HepG2 (cell line): ENCODE measurements around the gene NPBWR2. TPM values are rescaled to one million over a fixed set of nuclear protein-coding genes. Genes with fewer than 3 reads are reported as not detected.

Experiments
- CREB1 ChIP-seq, 2 experiments: fragments of 450-650 bp in 1 of 2; IDR thresholded peaks; 2 replicates each; pipeline ENCODE4 v1.6.1; 2016 to 2017; ENCODE audit warnings: control low read depth in 1 of 2, mild to moderate bottlenecking in 1 of 2, missing compliant biosample characterization in 1 of 2, missing genetic modification characterization in 1 of 2
- CREM ChIP-seq, 2 experiments: sonication (generic) in 1 of 2; formaldehyde crosslinking in 1 of 2; IDR thresholded peaks; 2 replicates each; pipeline versions ENCODE4 v1.4.0 to v1.6.1; 2016 to 2020; ENCODE audit warnings: antibody characterized with exemption in 1 of 2, mild to moderate bottlenecking in 1 of 2, missing genetic modification reagents in 1 of 2
- HMG20B ChIP-seq: conservative IDR thresholded peaks from 2 replicates; pipeline ENCODE4 v1.6.1; 2016; ENCODE audit warnings: missing genetic modification reagents, missing compliant biosample characterization
- KDM4B ChIP-seq: sonication (generic); formaldehyde crosslinking; IDR thresholded peaks from 2 replicates; pipeline ENCODE4 v1.4.0; 2020; ENCODE audit warnings: missing genetic modification reagents
- KLF16 ChIP-seq, 2 experiments: sonication (generic) in 1 of 2; formaldehyde crosslinking in 1 of 2; IDR thresholded peaks; 2 replicates each; pipeline versions ENCODE4 v1.6.1 to v1.8.0; 2016 to 2023; ENCODE audit warnings: missing genetic modification reagents in 2 of 2, missing compliant biosample characterization in 1 of 2
- MAF1 ChIP-seq: sonication (generic); formaldehyde crosslinking; IDR thresholded peaks from 2 replicates; pipeline ENCODE4 v1.5.0; 2020; ENCODE audit warnings: missing genetic modification reagents, borderline replicate concordance
- NCOA2 ChIP-seq: sonication (generic); formaldehyde crosslinking; IDR thresholded peaks from 2 replicates; pipeline ENCODE4 v1.8.0; 2022; ENCODE audit warnings: inconsistent platforms
- RBAK ChIP-seq: sonication (generic); formaldehyde crosslinking; IDR thresholded peaks from 2 replicates; pipeline ENCODE4 v1.5.1; 2020; ENCODE audit warnings: mild to moderate bottlenecking, missing genetic modification reagents
- TAF15 ChIP-seq: fragments of 200-400 bp; formaldehyde crosslinking; IDR thresholded peaks from one replicate; pipeline ENCODE4 v1.6.1; 2018; ENCODE audit warnings: mild to moderate bottlenecking, low read depth, low read length; ENCODE audit not compliant: poor library complexity, severe bottlenecking
- ZBTB8A ChIP-seq: sonication (generic); formaldehyde crosslinking; IDR thresholded peaks from 2 replicates; pipeline ENCODE4 v1.4.0; 2020; ENCODE audit warnings: mild to moderate bottlenecking, low read depth, missing genetic modification reagents, borderline replicate concordance
- ZNF235 ChIP-seq: sonication (generic); formaldehyde crosslinking; IDR thresholded peaks from 2 replicates; pipeline ENCODE4 v1.8.1; 2023; ENCODE audit warnings: mild to moderate bottlenecking, missing genetic modification reagents, borderline replicate concordance
- ZNF333 ChIP-seq: sonication (generic); formaldehyde crosslinking; IDR thresholded peaks from 2 replicates; pipeline ENCODE4 v1.4.0; 2020; ENCODE audit warnings: mild to moderate bottlenecking, missing genetic modification reagents, borderline replicate concordance
- ZNF639 ChIP-seq: conservative IDR thresholded peaks from 2 replicates; pipeline ENCODE4 v1.6.1; 2018; ENCODE audit warnings: missing genetic modification reagents
- ZNF766 ChIP-seq: sonication (generic); formaldehyde crosslinking; IDR thresholded peaks from 2 replicates; pipeline ENCODE4 v1.5.0; 2020; ENCODE audit warnings: missing genetic modification reagents, borderline replicate concordance
- ZNF891 ChIP-seq: sonication (generic); formaldehyde crosslinking; IDR thresholded peaks from 2 replicates; pipeline ENCODE4 v1.5.0; 2020; ENCODE audit warnings: mild to moderate bottlenecking, missing genetic modification reagents
- polyA plus RNA-seq, 8 experiments: library from polyadenylated mRNA; depleted of rRNA in 3 of 8; stranded (reverse) in 7 of 8; unstranded in 1 of 8; fragments of >200 nt; fragmentation: Illumina TruSeq in 4 of 8; extraction: Trizol in 4 of 8; gene quantifications; 2 replicates each; pipeline versions ENCODE4 v1.2.1 to v1.2.3, GENCODE V29; 2011 to 2016; ENCODE audit warnings: low read depth in 4 of 8, missing spikeins in 1 of 8, mixed read lengths in 1 of 8; ENCODE audit not compliant: insufficient read depth in 1 of 8
- total RNA-seq, 5 experiments: library from RNA; depleted of rRNA; stranded (reverse); fragments of >200 nt; fragmentation: Illumina TruSeq; extraction: Trizol; gene quantifications; 2 replicates each; pipeline ENCODE4 v1.2.3, GENCODE V29; 2016; ENCODE audit warnings: low read depth in 1 of 5
- TF ChIP-seq, protein P1 (sequence below), 2 experiments: sonication (generic) in 1 of 2; formaldehyde crosslinking in 1 of 2; IDR thresholded peaks; 2 replicates each; pipeline versions ENCODE4 v1.4.0 to v1.6.1; 2016 to 2020; ENCODE audit warnings: borderline replicate concordance in 1 of 2, low read depth in 1 of 2, mild to moderate bottlenecking in 1 of 2, missing genetic modification reagents in 1 of 2
- TF ChIP-seq, protein P2 (sequence below): sonication (generic); IDR thresholded peaks from 2 replicates; pipeline ENCODE4 v1.6.1; 2016; ENCODE audit warnings: low read depth, borderline replicate concordance
- TF ChIP-seq, protein P3 (sequence below): IDR thresholded peaks from 2 replicates; pipeline ENCODE4 v1.6.1; 2016; ENCODE audit warnings: low read depth
- TF ChIP-seq, protein P4 (sequence below): sonication (generic); formaldehyde crosslinking; IDR thresholded peaks from 2 replicates; pipeline ENCODE4 v1.8.1; 2023; ENCODE audit warnings: mild to moderate bottlenecking, inconsistent platforms, moderate library complexity, missing genetic modification reagents, borderline replicate concordance

NPBWR2 gene
- total and polyA plus RNA-seq, 2 of the 13 experiments (the other 11 are each of a cell fraction or from before 2014, with no cell fraction given): not detected

DNA sequence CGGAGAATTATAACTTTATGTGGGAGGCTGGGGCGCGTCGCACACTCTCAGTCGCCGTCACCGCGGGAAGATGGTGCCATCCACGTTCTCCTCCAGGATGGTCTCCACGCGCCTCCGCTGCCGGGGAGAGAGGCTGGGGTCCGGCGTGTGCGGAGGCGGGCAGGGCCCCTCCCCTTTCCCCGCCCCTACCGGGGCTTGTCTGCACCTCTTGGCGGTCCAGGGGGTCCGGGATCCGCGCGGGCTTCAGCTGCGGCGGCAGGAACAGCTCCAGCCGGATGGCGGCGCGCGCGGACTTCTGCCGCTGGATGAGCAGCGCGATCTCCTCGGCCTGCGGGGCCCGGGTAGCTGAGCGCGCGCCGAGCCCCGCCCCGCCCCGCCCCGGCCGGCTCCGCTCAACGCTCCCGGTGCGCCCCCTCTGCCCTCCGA, 24.0 kb downstream of the NPBWR2 start (continued):
- 0 out of 2 replicates have a peak, but pooled peaks have one; percentile 65 for TF ChIP-seq ZNF639
- TF ChIP-seq, protein P1, sequence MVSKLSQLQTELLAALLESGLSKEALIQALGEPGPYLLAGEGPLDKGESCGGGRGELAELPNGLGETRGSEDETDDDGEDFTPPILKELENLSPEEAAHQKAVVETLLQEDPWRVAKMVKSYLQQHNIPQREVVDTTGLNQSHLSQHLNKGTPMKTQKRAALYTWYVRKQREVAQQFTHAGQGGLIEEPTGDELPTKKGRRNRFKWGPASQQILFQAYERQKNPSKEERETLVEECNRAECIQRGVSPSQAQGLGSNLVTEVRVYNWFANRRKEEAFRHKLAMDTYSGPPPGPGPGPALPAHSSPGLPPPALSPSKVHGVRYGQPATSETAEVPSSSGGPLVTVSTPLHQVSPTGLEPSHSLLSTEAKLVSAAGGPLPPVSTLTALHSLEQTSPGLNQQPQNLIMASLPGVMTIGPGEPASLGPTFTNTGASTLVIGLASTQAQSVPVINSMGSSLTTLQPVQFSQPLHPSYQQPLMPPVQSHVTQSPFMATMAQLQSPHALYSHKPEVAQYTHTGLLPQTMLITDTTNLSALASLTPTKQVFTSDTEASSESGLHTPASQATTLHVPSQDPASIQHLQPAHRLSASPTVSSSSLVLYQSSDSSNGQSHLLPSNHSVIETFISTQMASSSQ (IDR thresholded peaks at IDR 0.05; ENCODE audit: low read depth): no peak
- TF ChIP-seq, protein P1 (CRISPR knock-in tag; IDR thresholded peaks at IDR 0.05; ENCODE audit: borderline replicate concordance): no peak
- TF ChIP-seq, protein P2, sequence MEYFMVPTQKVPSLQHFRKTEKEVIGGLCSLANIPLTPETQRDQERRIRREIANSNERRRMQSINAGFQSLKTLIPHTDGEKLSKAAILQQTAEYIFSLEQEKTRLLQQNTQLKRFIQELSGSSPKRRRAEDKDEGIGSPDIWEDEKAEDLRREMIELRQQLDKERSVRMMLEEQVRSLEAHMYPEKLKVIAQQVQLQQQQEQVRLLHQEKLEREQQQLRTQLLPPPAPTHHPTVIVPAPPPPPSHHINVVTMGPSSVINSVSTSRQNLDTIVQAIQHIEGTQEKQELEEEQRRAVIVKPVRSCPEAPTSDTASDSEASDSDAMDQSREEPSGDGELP: peak; percentile 51; the same call in 1 of the 2 replicates
- TF ChIP-seq CREB1 (IDR thresholded peaks at IDR 0.05): no peak
- no peak for TF ChIP-seq CREB1 (CRISPR knock-in tag; IDR thresholded peaks at IDR 0.05)
- no peak for TF ChIP-seq TAF15
- no peak for TF ChIP-seq CREM (IDR thresholded peaks at IDR 0.05)
- no peak for TF ChIP-seq CREM (CRISPR knock-in tag; IDR thresholded peaks at IDR 0.05)
- TF ChIP-seq ZNF235: peak; percentile 53; the same call in 1 of the 2 replicates
- no peak for TF ChIP-seq KDM4B (CRISPR knock-in tag)
- peak; percentile 28; the same call in 1 of the 2 replicates for TF ChIP-seq NCOA2 (CRISPR knock-in tag)
- TF ChIP-seq ZNF766: no peak
- TF ChIP-seq ZNF891 (CRISPR knock-in tag): peak; percentile 88
- TF ChIP-seq HMG20B (CRISPR knock-in tag): 0 out of 2 replicates have a peak, but pooled peaks have one; percentile 40
- no peak for TF ChIP-seq RBAK
- peak; percentile 21; the same call in 1 of the 2 replicates for TF ChIP-seq ZNF333 (CRISPR knock-in tag)
- TF ChIP-seq, protein P3, sequence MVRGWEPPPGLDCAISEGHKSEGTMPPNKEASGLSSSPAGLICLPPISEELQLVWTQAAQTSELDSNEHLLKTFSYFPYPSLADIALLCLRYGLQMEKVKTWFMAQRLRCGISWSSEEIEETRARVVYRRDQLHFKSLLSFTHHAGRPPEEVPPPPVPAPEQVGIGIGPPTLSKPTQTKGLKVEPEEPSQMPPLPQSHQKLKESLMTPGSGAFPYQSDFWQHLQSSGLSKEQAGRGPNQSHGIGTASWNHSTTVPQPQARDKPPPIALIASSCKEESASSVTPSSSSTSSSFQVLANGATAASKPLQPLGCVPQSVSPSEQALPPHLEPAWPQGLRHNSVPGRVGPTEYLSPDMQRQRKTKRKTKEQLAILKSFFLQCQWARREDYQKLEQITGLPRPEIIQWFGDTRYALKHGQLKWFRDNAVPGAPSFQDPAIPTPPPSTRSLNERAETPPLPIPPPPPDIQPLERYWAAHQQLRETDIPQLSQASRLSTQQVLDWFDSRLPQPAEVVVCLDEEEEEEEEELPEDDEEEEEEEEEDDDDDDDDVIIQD (CRISPR knock-in tag): 0 out of 2 replicates have a peak, but pooled peaks have one; percentile 33
- TF ChIP-seq, protein P4, sequence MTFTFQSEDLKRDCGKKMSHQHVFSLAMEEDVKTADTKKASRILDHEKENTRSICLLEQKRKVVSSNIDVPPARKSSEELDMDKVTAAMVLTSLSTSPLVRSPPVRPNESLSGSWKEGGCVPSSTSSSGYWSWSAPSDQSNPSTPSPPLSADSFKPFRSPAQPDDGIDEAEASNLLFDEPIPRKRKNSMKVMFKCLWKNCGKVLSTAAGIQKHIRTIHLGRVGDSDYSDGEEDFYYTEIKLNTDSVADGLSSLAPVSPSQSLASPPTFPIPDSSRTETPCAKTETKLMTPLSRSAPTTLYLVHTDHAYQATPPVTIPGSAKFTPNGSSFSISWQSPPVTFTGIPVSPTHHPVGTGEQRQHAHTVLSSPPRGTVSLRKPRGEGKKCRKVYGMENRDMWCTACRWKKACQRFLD: no peak
- no peak for TF ChIP-seq MAF1 (CRISPR knock-in tag)
- TF ChIP-seq KLF16 (CRISPR knock-in tag; IDR thresholded peaks at IDR 0.05): 0 out of 4 replicates have a peak, but pooled peaks of 1 of the 2 experiments have one; percentile 33
- no peak for TF ChIP-seq ZBTB8A
